ENCODE measurements around the gene GRM5.

DNA sequence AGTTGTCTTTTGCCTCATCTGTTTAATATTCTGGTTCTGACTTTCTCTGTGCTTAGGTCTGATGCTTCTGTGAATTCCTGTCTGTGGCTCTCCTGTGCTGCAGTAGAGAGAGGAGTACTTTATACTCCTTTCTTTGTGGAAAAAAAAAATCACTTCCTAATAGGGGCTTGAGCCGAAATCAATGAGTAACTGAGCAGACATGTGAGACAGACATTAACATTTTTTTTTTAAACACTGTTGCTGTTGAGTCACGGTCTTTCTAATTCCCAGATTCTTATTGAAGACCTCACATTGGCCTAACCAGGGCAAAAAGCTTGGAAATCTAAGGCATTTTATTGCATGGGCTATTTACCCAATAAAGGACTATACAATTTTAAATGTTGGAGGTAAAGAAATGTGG lies 86.1 kb downstream of the GRM5 start:
- TF ChIP-seq, protein P1, sequence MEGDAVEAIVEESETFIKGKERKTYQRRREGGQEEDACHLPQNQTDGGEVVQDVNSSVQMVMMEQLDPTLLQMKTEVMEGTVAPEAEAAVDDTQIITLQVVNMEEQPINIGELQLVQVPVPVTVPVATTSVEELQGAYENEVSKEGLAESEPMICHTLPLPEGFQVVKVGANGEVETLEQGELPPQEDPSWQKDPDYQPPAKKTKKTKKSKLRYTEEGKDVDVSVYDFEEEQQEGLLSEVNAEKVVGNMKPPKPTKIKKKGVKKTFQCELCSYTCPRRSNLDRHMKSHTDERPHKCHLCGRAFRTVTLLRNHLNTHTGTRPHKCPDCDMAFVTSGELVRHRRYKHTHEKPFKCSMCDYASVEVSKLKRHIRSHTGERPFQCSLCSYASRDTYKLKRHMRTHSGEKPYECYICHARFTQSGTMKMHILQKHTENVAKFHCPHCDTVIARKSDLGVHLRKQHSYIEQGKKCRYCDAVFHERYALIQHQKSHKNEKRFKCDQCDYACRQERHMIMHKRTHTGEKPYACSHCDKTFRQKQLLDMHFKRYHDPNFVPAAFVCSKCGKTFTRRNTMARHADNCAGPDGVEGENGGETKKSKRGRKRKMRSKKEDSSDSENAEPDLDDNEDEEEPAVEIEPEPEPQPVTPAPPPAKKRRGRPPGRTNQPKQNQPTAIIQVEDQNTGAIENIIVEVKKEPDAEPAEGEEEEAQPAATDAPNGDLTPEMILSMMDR (IDR thresholded peaks at IDR 0.05; ENCODE audit: low read length): no peak
- no peak for TF ChIP-seq EZH2 (IDR thresholded peaks at IDR 0.05; ENCODE audit: borderline replicate concordance, low read length)
